Glomerular visceral epithelial cell (primary cell): ENCODE results near the gene ELAVL1.
"Not testable (repeated sequence)": the region's sequence is repeated elsewhere in the genome, so short reads cannot be mapped to it uniquely, and the experiment has no call there.

ENCODE experiments used
- DNase-seq: peaks from one replicate; pipeline ENCODE4 v3.0.0-alpha.2; 2016; ENCODE audit errors: extremely low spot score

ELAVL1 gene

DNA sequence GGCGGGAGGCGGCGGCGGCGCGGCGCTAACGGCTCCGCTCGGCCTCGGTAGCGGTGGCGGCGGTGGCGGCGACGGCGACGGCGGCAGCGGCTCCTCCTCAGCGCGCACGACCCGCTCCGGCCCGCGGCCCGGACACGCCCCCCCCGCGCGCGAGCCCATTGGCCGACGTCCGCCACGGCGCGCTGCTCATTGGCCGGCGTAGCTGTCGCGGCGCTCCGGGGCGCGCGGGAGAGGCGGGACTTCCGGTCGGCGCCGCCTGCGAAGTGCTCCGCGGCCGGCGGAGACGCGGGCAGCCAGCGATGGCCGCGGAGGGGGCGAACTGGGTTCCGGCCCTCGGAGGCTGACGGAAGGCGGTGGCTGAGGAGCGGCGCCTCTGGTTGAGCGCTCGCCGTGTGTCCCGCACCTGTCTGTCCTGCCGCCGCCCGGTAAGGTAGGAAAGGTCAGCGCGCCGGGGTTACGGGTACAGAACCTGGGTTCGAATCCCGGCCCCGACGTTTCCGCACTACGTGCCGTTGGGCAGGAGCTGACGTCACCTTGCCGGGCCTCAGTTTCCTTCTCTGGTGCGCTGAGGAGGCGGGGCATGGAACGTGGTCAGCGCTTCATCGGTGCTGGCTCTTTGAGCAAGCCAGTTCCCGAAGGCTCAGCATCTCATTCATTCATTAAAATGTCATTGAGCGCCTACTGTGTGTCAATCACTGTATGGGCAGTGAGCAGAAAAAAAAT is at the start of gene ELAVL1:
Gene ELAVL1, minus strand, starts transcription at position 108 of the 723 bp plus-strand sequence. CDS start 13,826 bp downstream, outside the sequence.
- peak; percentile 92 for DNase-seq

DNA sequence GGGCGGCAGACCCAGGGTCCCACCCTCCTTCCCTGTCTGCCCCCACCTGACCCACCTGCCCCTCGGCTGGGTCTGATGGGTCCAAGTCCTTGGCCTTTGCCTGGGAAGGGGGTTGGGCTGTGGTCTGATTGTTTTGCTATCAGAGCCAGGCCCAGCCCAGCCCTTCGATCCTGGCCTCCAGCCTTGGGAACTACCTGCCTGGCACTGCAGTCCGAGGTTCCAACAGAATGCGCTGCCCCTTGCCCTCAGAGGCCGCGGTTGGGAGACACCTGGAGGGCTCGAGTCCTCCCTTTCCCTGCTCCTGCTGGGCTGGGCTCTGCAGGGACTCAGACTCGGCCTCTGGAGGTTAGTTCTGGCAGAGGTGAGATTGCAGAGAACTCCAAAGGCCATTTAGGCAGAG is 48.7 kb upstream of the ELAVL1 start:
- DNase-seq = no peak

DNA sequence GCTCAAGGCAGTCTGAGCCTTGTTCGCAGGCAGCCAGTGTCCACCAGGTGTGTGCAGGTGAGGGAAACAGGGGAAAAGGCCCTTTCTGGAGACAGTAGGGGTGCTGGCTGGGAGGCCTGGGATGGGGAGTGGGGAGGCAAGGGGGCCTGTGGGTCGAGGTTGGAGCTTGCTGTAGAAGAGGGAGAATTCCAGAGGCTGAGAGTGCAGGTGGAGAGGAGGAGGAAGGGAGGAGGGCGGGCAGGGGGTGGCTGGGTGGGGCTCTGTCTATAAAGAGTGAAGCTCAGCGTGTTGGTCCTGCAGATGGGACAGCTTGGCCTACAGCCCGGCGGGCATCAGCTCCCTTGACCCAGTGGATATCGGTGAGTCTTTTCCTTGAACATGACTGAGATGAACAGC is 47.0 kb upstream of the ELAVL1 start, which contains the start of gene CCL25:
Gene CCL25, plus strand, starts transcription at position 297 of the 396 bp plus-strand sequence. CDS start 290 bp downstream, outside the sequence.
- no peak for DNase-seq

DNA sequence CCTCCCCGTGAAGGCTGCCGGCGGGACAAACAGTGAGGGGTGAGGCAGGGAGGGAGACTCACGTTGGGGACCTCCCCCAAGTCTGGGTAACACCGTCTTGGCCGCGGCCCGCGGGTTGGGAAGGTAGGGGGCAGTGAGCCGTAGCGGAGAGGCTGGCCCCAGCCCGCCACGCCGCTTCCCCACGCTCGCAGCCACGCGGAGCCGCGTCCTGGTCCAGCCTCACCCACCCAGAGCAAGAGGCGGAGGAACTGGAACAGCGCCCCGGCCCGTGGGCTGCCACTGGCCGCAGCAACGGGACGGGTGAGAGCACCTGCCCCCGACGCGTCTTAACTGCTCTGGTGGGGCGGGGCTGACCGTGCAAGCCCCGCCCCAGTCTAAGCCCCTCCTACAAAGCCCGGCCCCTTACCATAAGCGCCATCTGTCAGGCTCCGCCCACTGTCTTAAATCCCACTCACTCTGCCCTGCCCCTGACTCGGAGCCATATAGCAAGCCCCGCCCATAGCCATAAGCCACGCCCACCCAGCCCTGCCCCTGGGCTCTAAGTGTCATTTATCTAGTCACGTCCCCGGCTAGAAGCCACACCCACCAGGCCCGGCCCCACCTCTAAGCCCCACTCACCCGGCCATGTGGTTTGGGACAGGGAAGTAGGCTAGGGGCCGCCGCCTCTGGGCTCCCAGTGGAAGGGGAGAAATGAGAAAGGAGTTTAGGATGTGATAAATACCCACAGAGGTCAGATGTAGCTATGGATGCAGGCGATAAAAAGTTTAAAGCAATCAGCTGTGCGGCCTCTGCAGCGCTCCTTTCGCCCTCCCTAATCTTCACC is 45.0 kb upstream of the ELAVL1 start:
- peak; percentile 72 for DNase-seq

DNA sequence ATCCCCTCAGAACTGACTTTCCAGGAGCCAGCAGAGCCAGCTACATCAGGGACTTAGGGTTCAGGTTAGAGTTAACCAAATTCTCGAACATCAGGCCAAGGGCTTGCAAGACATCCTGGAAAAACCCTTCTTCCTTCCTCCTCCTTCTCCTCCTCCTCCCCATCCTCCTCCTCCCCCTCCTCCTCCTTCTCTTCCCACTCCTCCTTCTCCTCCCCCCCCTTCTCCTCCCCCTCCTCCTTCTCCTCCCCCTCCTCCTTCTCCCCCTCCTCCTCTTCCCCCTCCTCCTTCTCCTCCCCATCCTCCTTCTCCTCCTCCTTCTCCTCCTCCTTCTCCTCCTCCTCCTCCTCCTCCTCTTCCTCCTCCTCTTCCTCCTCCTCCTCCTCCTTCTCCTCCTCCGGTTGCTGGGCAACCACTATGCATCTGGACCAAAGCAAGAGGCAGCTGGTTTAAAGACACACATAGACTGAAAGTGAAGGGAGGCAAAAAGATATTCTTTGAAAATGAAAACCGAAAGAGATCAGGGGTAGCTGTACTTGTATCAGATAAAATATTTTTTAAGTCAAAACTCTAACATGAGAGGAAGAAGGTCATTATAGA is 41.2 kb upstream of the ELAVL1 start:
- DNase-seq = no peak

DNA sequence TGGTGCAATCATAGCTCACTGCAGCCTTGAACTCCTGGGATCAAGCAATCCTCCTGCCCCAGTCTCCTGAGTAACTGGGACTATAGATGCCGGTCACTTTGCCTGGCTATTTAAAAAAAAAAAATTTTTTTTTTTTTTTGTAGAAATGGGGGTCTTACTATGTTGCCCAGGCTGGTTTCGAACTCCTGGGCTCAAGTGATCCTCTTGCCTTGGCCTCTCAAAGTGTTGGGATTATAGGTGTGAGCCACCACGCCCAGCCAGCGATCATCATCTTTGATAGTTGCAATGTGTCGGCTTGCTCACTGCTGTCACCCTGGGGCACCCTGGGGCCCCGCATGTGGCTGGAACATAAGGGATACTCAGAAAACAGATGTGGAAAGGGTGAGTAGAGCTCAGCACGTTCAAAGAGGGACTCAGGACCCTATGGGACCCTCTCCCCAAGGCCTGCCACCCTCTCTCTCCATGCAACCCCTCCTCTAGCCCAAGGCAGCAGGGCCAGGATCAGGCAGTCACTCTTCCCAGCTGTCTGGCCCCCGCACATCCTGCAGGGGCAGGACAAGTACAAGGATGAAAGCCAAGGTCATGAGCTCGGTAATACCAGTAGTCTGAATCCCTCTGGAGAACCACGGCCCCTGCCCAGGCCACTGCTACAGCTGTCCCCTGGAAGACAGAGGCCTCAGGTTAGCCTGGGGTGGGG is 40.6 kb upstream of the ELAVL1 start:
- no peak for DNase-seq

DNA sequence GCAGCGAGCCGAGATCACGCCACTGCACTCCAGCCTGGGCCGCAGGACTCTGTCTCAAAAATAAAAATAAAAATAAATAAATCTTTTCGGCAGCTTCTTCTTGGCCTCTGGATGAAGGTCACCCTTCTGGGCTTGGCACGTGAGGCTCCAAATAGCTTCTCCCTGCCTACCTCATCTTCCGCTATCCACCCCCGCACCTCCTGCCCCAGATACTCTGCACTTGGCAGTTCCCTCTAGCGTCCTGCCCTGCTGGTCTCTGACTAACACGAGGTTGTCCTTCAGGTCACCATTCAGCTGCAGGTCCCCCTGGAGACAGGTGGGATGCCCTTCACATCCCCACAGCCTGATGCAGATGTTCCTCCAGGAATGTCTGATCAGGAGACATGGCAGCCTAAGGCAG is 38.6 kb upstream of the ELAVL1 start:
- DNase-seq = no peak

DNA sequence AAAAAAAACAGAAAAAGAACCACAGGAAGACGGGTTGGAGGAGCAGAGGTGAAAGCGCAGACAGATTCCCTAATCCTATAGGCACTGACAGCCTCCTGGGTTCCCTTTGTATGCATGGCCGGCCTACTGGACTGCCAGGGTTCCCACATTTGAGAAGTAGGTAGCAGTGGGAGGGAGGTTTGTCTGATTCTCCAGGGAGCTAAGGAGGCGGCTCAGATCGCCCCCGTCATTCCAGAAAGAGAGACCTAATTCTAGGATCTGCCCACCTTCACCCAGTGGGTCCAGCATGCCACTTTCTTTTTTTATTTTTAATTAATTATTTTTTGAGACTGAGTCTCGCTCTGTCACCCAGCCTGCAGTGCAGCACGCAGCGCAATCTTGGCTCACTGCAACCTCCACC is 37.5 kb upstream of the ELAVL1 start:
- DNase-seq = no peak

DNA sequence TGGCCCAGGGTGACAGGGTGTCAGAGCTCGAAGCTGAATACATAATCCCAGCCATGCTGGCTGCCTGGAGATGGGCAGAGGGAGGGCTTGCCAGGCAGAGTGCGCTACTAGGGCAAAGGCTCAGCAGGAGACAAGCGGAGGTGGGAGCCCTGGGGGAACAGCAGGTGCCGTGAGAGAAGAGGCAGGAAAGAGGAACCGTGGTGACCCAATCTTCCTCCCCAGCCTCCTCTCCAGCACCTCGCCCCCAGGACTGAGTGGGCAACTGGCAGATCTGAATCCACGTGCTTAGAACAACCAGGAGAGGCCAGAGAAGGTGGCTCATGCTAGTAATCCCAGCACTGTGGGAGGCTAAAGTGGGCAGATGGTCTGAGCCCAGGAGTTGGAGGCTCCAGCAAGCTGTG is 36.1 kb upstream of the ELAVL1 start:
- no peak for DNase-seq

DNA sequence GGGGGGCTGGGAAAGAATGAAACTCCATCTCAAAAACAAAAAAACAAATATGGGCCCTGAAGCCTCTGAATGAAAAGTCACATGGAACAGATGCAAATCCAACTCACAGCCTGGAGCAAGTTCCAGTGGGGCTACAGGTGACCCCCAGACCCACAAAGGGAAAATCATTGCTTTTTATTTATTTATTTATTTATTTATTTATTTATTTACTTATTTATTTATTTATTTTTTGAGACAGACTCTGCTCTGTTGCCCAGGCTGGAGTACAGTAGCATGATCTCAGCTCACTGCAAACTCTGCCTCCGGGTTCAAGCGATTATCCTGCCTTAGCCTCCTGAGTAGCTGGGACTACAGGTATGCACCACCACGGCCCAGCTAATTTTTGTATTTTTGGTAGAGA is 33.8 kb upstream of the ELAVL1 start:
- DNase-seq = no peak

DNA sequence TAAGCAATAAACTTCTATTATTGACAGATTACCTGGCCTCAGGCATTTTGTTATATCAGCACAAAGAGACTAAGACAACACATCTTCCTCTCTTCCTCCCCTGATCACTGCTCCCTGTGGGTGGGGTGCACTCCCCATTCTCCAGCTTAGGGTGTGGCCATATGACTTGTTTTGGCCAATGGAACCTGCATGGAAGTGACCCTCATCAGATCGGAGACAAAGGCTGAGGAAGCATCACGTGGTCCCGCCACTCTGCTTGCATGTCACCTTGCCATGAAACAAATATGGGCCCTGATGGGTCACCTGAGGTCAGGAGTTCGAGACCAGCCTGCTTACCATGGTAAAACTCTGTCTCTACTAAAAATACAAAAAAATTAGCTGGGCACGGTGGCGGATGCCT is 33.4 kb upstream of the ELAVL1 start:
- DNase-seq = no peak

DNA sequence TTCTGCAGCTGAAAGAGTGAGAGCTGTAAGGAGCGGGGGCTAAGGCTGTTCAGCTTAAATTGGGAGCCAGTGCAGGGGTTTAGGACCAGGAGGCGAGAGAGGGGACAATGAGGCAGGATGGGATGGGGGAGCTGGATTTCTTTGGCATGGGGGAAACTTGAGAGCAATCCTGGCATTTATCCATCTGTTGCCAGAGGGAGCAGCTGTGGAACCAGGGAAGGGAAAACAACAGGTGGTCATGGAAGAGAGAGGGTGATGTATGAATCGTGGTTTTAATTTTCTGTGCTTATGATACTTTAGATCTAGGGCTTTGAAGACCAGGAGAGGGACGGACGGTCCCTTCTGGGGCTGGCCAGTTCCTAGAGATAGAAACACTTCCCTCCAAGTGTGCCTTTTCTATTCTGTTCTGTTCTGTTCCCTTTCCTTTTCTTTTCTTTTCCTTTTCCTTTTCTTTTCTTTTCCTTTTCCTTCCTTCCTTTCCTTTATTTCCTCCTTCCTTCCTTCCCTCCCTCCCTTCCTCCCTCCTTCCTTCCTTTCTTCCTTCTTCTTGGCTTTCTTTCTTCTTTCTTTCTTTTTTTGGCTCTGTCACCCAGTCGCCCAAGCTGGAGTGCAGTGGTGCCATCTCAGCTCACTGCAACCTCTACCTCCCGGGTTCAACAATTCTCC is 31.1 kb upstream of the ELAVL1 start:
- no peak for DNase-seq

DNA sequence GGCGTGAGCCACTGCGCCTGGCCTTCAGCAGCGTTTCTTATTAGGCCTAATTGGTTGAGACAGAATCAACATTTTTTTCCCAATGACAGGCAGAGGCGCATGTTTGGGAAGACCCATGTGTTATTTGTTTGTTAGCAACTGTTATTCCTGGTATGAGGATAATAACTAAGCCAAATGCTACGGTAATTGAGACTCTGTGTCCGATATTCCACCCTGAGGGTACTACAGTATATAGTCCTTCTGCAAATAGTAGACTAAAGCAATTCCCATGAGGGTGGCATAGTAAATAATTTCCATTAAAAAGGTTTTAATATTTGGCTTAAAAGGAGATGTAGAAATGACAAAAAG is 28.7 kb upstream of the ELAVL1 start:
- DNase-seq = no peak

DNA sequence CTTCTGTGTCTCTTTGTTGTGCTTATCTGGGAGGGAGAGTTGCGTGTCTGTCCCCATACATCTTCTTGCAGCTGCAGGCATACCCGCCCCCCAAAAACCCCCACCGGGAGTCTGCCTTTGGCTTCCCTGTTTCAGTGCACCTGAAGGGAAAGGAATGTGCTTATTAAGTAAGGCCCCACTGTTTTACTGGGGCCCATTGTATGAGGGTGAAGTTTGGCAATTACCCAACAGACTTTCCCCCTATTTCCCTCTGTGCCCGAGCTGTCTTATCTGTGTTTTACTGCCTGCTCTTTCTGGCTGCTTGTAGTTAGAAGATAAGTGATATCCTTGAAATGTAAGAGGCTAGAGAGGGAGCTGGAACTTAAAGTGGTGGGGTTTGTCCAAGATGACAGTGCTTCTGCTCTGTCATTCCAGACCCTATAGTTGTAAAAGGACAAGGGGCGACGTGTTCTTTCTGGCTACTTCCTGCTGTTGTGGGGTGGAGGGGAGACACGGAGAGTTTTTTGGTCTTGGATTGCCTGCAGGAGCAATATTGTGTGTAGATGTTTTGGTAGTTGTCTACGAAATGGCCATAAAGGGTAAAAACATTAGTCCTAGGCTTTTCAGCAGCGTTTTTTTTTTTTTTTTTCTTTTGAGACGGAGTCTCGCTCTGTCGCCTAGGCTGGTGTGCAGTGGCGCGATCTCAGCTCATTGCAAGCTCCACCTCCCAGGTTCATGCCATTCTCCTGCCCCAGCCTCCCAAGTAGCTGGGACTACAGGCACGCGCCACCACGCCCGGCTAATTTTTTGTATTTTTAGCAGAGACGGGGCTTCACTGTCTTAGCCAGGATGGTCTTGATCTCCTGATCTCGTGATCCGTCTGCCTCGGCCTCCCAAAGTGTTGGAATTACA is 28.1 kb upstream of the ELAVL1 start:
- DNase-seq = not testable (repeated sequence)

DNA sequence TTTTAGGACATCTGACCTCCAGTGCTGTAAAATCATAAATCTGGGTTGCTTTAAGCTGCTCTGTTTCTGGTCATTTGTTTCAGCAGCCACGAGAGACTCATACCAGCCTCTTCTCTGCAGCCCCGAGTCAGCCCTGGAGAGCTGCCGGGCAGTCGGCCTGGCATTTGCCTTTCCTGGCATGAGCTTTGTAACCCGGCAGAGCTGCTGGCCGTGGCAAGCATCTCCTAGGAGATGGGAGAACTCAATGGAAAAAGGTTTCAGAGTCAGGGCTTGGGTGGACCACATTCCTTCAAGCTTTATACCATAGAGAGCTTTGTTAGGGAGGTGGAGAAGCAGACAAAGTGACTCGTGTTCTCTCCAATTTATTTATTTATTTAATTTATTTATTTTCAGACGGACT is 25.5 kb upstream of the ELAVL1 start:
- no peak for DNase-seq

DNA sequence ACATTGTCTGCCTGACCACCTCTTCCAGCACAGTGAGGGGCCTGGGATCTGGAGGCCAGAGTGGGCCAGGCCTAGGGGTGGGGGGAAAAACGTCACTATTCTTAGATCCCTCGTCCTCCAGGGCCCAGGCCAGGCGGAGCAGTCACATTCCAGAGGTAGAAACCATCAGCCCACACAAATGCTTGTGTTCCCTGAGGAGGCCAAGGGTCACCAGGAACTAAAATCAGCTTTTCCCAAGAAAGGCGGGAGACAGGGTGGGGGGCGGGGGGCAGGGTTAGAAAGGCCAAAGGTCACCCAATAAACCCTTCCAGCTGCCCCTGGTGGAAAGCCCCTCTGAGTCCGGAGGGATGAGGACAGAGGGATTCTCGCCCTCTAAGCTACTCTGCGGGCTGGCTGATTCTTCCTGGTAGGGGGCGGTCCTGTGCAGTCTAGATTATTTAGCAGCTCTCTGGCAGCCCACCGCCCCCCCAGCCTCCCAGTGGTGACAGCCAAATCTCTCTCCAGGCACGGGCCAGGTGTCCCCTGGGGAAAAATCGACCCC is 23.6 kb upstream of the ELAVL1 start:
- DNase-seq = no peak

DNA sequence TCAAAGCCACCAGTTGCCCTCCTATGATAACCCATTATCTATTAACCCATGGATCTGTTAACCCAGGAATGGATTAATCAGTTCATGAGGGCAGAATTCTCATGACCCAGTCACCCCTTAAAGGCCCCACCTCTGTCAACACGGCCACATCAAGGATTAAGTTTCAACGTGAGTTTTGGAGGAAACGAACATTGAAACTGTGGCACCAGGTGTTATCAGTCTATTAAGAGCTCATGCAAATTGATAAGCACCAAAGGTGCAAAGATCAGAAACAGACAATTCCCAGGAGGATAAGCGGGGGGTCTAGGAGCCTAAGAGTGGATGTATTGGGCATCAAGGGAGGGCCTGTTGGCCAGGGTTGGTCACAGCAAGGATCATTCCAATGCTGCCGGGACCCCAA is 19.9 kb upstream of the ELAVL1 start:
- DNase-seq = no peak

DNA sequence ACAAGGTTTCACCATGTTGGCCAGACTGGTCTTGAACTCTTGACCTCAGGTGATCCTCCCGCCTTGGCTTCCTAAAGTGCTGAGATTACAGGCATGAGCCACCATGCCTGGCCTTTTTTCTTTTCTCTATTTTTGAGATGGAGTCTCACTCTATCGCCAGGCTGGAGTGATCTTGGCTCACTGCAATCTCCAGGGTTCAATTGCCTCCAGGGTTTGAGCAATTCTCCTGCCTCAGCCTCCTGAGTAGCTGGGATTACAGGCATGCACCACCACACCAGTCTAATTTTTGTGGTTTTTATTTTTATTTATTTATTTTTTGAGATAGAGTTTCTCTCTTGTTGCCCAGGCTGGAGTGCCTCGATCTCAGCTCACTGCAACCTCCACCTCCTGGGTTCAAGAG is 18.8 kb upstream of the ELAVL1 start:
- not testable (repeated sequence) for DNase-seq

DNA sequence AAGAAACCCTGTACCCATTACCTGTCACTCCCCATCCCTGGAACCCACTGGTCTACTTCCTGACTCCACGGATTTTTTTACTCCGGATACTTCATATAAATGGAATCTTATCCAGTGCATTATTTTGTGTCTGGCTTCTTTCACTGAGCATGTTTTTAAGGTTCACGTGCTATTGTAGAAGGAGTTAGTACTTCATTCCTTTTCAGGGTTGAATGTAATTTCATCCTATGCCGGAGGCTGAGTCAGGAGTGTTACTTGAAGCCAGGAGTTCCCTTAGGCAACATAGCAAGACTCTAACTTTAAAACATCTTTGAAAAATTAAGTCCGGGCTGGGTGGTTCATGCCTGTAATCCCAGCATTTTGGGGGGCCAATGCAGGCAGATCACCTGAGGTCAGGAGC is 17.9 kb upstream of the ELAVL1 start:
- DNase-seq = no peak

DNA sequence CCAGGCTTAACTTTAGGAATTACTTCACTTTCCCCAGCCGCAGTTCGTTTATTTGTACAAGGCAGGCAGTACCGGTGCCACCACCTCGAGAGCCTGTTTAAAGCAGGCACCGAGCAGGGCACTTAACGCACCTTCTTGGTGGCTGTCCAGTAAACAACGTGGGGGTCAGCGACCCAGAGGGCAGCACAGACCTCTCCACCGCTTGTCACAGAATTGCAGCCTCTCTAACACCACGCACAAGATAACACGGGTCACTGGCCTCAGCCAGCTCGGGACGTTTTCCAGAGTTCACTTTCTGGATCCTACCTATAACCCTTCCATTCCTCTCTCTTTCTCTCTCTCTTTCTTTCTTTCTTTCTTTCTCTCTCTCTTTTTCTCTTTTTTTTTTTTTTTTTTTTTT is 16.8 kb upstream of the ELAVL1 start:
- DNase-seq = no peak
